H1 (cell line): ENCODE measurements around the gene SH3PXD2A. TPM values are rescaled to one million over a fixed set of nuclear protein-coding genes. Genes with fewer than 3 reads are reported as not detected.

Source experiments
- CTCF ChIA-PET: fragments of 300-600 bp; sonication (Branson Sonifier 250); formaldehyde crosslinking; loops from one replicate; lab custom pipeline; 2021; ENCODE audit not compliant: partially characterized antibody; lab: Charles Lee
- POLR2A ChIA-PET: fragments of 300-600 bp; sonication (Branson Sonifier 250); formaldehyde crosslinking; loops from one replicate; lab custom pipeline; 2021; ENCODE audit warnings: inconsistent platforms; ENCODE audit not compliant: partially characterized antibody; lab: Charles Lee
- DNase-seq, 2 experiments: peaks; one replicate each; pipeline versions ENCODE4 v3.0.0 to v3.0.0-alpha.2; 2010 to 2022; ENCODE audit warnings: low spot score in 2 of 2, low read depth in 1 of 2, mixed read lengths in 1 of 2
- FAIRE-seq: peaks from 2 replicates; lab custom pipeline; 2011; peaks lifted over from hg19 to GRCh38; lab: Jason Lieb, UNC
- H2AFZ ChIP-seq: 2 replicates; pipeline ENCODE4 v1.8.1; 2012; ENCODE audit warnings: low read length, inconsistent platforms
- H2AK5ac ChIP-seq: 2 replicates; pipeline ENCODE4 v1.6.1; 2013; ENCODE audit warnings: low read depth, low read length
- H2BK120ac ChIP-seq: replicated peaks from 2 replicates; pipeline ENCODE3; 2013; ENCODE audit warnings: low read depth, low read length, inconsistent platforms
- H2BK12ac ChIP-seq: 2 replicates; pipeline ENCODE4 v1.6.1; 2013; ENCODE audit warnings: low read depth, low read length
- H2BK15ac ChIP-seq: 2 replicates; pipeline ENCODE4 v1.6.1; 2013; ENCODE audit warnings: low read length
- H2BK20ac ChIP-seq: 2 replicates; pipeline ENCODE4 v1.6.1; 2013; ENCODE audit warnings: low read length
- H2BK5ac ChIP-seq: 2 replicates; pipeline ENCODE4 v1.6.1; 2013; ENCODE audit warnings: low read depth, low read length
- H3K14ac ChIP-seq: 2 replicates; pipeline ENCODE4 v1.6.1; 2013; ENCODE audit warnings: inconsistent platforms; ENCODE audit not compliant: insufficient read length
- H3K18ac ChIP-seq: 2 replicates; pipeline ENCODE4 v1.6.1; 2013; ENCODE audit warnings: low read length; ENCODE audit errors: extremely low read depth
- H3K23ac ChIP-seq: 2 replicates; pipeline ENCODE4 v1.6.1; 2013; ENCODE audit warnings: inconsistent platforms; ENCODE audit not compliant: insufficient read length
- H3K23me2 ChIP-seq: 2 replicates; pipeline ENCODE4 v1.6.1; 2013; ENCODE audit warnings: low read depth, low read length
- H3K27ac ChIP-seq: 2 replicates; pipeline ENCODE4 v1.6.1; 2011; ENCODE audit warnings: low read depth, low read length, inconsistent platforms
- H3K27me3 ChIP-seq, 4 experiments: replicated peaks in 1 of 4; 1 replicate in 1 of 4; 2 replicates in 3 of 4; pipeline versions ENCODE4 v1.6.1 to v1.8.1; 2011 to 2013; ENCODE audit warnings: low read length in 3 of 4, mild to moderate bottlenecking in 3 of 4, inconsistent platforms in 2 of 4, mixed read lengths in 2 of 4, moderate library complexity in 1 of 4; ENCODE audit not compliant: control insufficient read depth in 3 of 4, insufficient read depth in 3 of 4; ENCODE audit errors: extremely low read depth in 1 of 4
- H3K36me3 ChIP-seq, 4 experiments: 2 replicates each; pipeline versions ENCODE4 v1.6.1 to v1.8.1; 2011 to 2013; ENCODE audit warnings: mild to moderate bottlenecking in 4 of 4, low read length in 3 of 4, moderate library complexity in 2 of 4, control low read depth in 1 of 4, inconsistent platforms in 1 of 4; ENCODE audit not compliant: insufficient read depth in 4 of 4, control insufficient read depth in 2 of 4
- H3K4ac ChIP-seq: replicated peaks from 2 replicates; pipeline ENCODE3; 2013; ENCODE audit warnings: low read length, low read depth, mixed read lengths, inconsistent platforms; ENCODE audit not compliant: insufficient read length
- H3K4me1 ChIP-seq, 4 experiments: replicated peaks in 1 of 4; 1 replicate in 1 of 4; 2 replicates in 3 of 4; pipeline versions ENCODE4 v1.6.1 to v1.8.1; 2011 to 2013; ENCODE audit warnings: low read length in 3 of 4, inconsistent platforms in 2 of 4, mixed read lengths in 1 of 4; ENCODE audit not compliant: insufficient read depth in 4 of 4, control insufficient read depth in 3 of 4
- H3K4me2 ChIP-seq, 2 experiments: 2 replicates each; pipeline versions ENCODE4 v1.6.1 to v1.8.1; 2011 to 2013; ENCODE audit warnings: low read depth in 2 of 2, low read length in 2 of 2, control low read depth in 1 of 2, inconsistent platforms in 1 of 2, mild to moderate bottlenecking in 1 of 2; ENCODE audit not compliant: insufficient read depth in 1 of 2
- H3K4me3 ChIP-seq, 4 experiments: fragments of 200-600, 300-600 bp in 1 of 4; sonication (generic), shearing (Covaris generic), sonication (Bioruptor Twin) in 1 of 4; 2 replicates each; pipeline versions ENCODE4 v1.5.1 to v1.8.1; 2011 to 2016; ENCODE audit warnings: low read length in 4 of 4, low read depth in 3 of 4, control low read depth in 2 of 4, inconsistent platforms in 2 of 4, mild to moderate bottlenecking in 2 of 4, mixed read lengths in 1 of 4, moderate library complexity in 1 of 4; ENCODE audit not compliant: insufficient read depth in 2 of 4; ENCODE audit errors: extremely low read depth in 1 of 4
- H3K56ac ChIP-seq: replicated peaks from 2 replicates; pipeline ENCODE3; 2013; ENCODE audit warnings: low read depth, mild to moderate bottlenecking, mixed read lengths, low read length, inconsistent platforms; ENCODE audit not compliant: insufficient read length
- H3K79me1 ChIP-seq: 2 replicates; pipeline ENCODE4 v1.6.1; 2013; ENCODE audit warnings: low read depth, low read length, control low read depth
- H3K79me2 ChIP-seq, 2 experiments: 2 replicates each; pipeline versions ENCODE4 v1.6.1 to v1.8.1; 2012 to 2013; ENCODE audit warnings: low read length in 2 of 2, mild to moderate bottlenecking in 2 of 2, inconsistent platforms in 1 of 2; ENCODE audit not compliant: insufficient read depth in 2 of 2, control insufficient read depth in 1 of 2
- H3K9ac ChIP-seq, 4 experiments: replicated peaks in 1 of 4; 1 replicate in 1 of 4; 2 replicates in 3 of 4; pipeline versions ENCODE4 v1.6.1 to v1.8.1; 2011 to 2013; ENCODE audit warnings: low read depth in 3 of 4, low read length in 3 of 4, control low read depth in 2 of 4, mild to moderate bottlenecking in 2 of 4, moderate library complexity in 2 of 4, inconsistent platforms in 1 of 4; ENCODE audit errors: extremely low read depth in 1 of 4
- H3K9me3 ChIP-seq, 2 experiments: 2 replicates each; pipeline versions ENCODE4 v1.6.1 to v1.8.1; 2012 to 2013; ENCODE audit warnings: mild to moderate bottlenecking in 2 of 2, moderate library complexity in 2 of 2, control low read depth in 1 of 2, inconsistent platforms in 1 of 2, low read depth in 1 of 2, low read length in 1 of 2, mixed read lengths in 1 of 2; ENCODE audit not compliant: insufficient read depth in 2 of 2
- H4K20me1 ChIP-seq, 2 experiments: replicated peaks in 1 of 2; 2 replicates each; pipeline versions ENCODE3 to v1.8.1; 2011 to 2013; ENCODE audit warnings: inconsistent platforms in 2 of 2, low read length in 2 of 2, mild to moderate bottlenecking in 1 of 2; ENCODE audit not compliant: insufficient read depth in 2 of 2, control insufficient read depth in 1 of 2
- H4K5ac ChIP-seq: 2 replicates; pipeline ENCODE4 v1.6.1; 2013; ENCODE audit warnings: low read length, low read depth, mixed read lengths, inconsistent platforms; ENCODE audit not compliant: insufficient read length
- H4K8ac ChIP-seq: 2 replicates; pipeline ENCODE4 v1.8.0; 2013; ENCODE audit warnings: mild to moderate bottlenecking, moderate library complexity, low read length, inconsistent platforms; ENCODE audit not compliant: insufficient read depth; ENCODE audit errors: extremely low read depth
- H4K91ac ChIP-seq: replicated peaks from 2 replicates; pipeline ENCODE3; 2013; ENCODE audit warnings: low read length, mixed read lengths, inconsistent platforms; ENCODE audit not compliant: insufficient read length
- ASH2L ChIP-seq: fragments of 200-600, 300-600 bp; sonication (generic); IDR thresholded peaks from one replicate; pipeline ENCODE4 v1.7.1; 2017; ENCODE audit warnings: low read length
- CEBPB ChIP-seq: IDR thresholded peaks from 2 replicates; pipeline ENCODE4 v1.6.1; 2012; ENCODE audit warnings: low read depth, low read length
- EGR1 ChIP-seq: IDR thresholded peaks from 2 replicates; pipeline ENCODE4 v1.6.1; 2011; ENCODE audit warnings: low read depth, low read length, borderline replicate concordance
- FOSL1 ChIP-seq: IDR thresholded peaks from 2 replicates; pipeline ENCODE4 v1.6.1; 2011; ENCODE audit warnings: mild to moderate bottlenecking, low read depth, low read length, moderate library complexity; ENCODE audit not compliant: insufficient read depth
- GABPA ChIP-seq: IDR thresholded peaks from 2 replicates; pipeline ENCODE4 v1.6.1; 2011; ENCODE audit warnings: mild to moderate bottlenecking, low read length, moderate library complexity, borderline replicate concordance; ENCODE audit not compliant: insufficient read depth
- HDAC2 ChIP-seq, 2 experiments: fragments of 300-600 bp in 1 of 2; sonication (generic) in 1 of 2; IDR thresholded peaks; 2 replicates each; pipeline ENCODE4 v1.6.1; 2011 to 2012; ENCODE audit warnings: low read depth in 2 of 2, low read length in 2 of 2, mild to moderate bottlenecking in 2 of 2, moderate library complexity in 2 of 2, borderline replicate concordance in 1 of 2, inconsistent platforms in 1 of 2
- MAX ChIP-seq: IDR thresholded peaks from 2 replicates; pipeline ENCODE4 v1.6.1; 2012; ENCODE audit warnings: inconsistent platforms
- NRF1 ChIP-seq: IDR thresholded peaks from 2 replicates; pipeline ENCODE4 v1.6.1; 2011; ENCODE audit warnings: mild to moderate bottlenecking, low read depth, low read length, improper control_type of control experiment
- RBBP5 ChIP-seq: IDR thresholded peaks from 2 replicates; pipeline ENCODE4 v1.7.1; 2012; ENCODE audit warnings: low read depth, mild to moderate bottlenecking, inconsistent platforms, low read length, moderate library complexity, borderline replicate concordance
- RFX5 ChIP-seq: IDR thresholded peaks from 2 replicates; pipeline ENCODE4 v1.6.1; 2011; ENCODE audit warnings: low read depth, low read length, improper control_type of control experiment, borderline replicate concordance
- SRF ChIP-seq: IDR thresholded peaks from 2 replicates; pipeline ENCODE4 v1.6.1; 2011; ENCODE audit warnings: mild to moderate bottlenecking, low read depth, low read length, moderate library complexity
- TAF1 ChIP-seq: IDR thresholded peaks from 2 replicates; pipeline ENCODE4 v1.6.1; 2011; ENCODE audit warnings: mild to moderate bottlenecking, low read depth, low read length
- TAF7 ChIP-seq: optimal IDR thresholded peaks from 2 replicates; pipeline ENCODE3; 2011; ENCODE audit warnings: low read depth, mild to moderate bottlenecking, inconsistent platforms, low read length, moderate library complexity, borderline replicate concordance
- ZNF274 ChIP-seq: IDR thresholded peaks from 2 replicates; pipeline ENCODE4 v1.7.0; 2012; ENCODE audit warnings: low read length, borderline replicate concordance; ENCODE audit errors: extremely low read depth
- WGBS, 2 experiments: shearing (Covaris generic) in 1 of 2; methylation state at CpG; one replicate each; pipeline versions ENCODE4 v1.1.6 to v1.1.7; 2013 to 2015; ENCODE audit warnings: low lambda C conversion rate in 2 of 2, mixed read lengths in 2 of 2, inconsistent platforms in 1 of 2, low coverage in 1 of 2, missing lambda C conversion rate in 1 of 2; ENCODE audit not compliant: insufficient replicate concordance in 2 of 2, insufficient coverage in 1 of 2, insufficient read length in 1 of 2; ENCODE audit errors: extremely low coverage in 1 of 2, missing lambda C conversion rate in 1 of 2; 5-methylcytosine and 5-hydroxymethylcytosine counted together
- polyA plus RNA-seq, 7 experiments: library from polyadenylated mRNA; depleted of rRNA in 3 of 7; stranded (reverse) in 5 of 7; unstranded in 2 of 7; fragments of >200 nt in 5 of 7; fragments of 200-250 nt in 2 of 7; gene quantifications; 1 replicate in 5 of 7; 2 replicates in 1 of 7; 4 replicates in 1 of 7; pipeline versions ENCODE4 v1.2.1 to v1.2.3, GENCODE V29; 2011 to 2013; ENCODE audit warnings: missing spikeins in 2 of 7, mixed read lengths in 2 of 7
- total RNA-seq: library from RNA; stranded (reverse); fragmentation: NEBNext Ultra II Directional; extraction: Animal tissue kit (Norgen Biotek cat#: 25700); gene quantifications from 2 replicates; pipeline ENCODE4 v1.2.1, GENCODE V29; 2021

SH3PXD2A gene
- total and polyA plus RNA-seq, 2 of the 8 experiments (the other 6 are each of a cell fraction or from before 2014, with no cell fraction given): 5.4 to 16.3 TPM

DNA sequence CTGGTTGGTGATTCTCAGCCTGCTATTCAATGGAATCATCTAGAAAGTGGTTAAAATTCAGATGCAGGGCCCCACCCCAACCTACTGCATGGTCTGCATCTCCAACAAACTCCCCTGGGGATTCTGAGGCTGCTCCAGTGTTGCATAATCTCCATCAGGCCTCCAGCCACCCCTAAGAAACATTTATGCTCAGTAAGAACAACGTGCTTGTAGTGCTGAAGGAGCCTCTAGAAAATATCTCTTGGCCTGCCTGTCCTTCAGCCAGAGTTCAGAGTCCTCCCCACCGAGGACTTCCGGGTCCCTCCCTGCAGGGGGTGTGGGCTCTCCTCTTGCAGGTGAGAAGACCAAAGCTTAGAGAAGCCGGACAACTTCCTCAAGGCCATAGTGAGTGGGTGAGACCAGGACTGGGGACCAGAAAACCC lies 159.8 kb downstream of the SH3PXD2A start:
- H4K91ac ChIP-seq: no peak overlapping the region
- WGBS, 2 experiments: 89% methylated on average over 4 of the region's 4 CpGs; no CpG with 5 or more reads in 1 of the 2 experiments
- H2BK5ac ChIP-seq: no peak overlapping the region
- no peak overlapping the region for H4K5ac ChIP-seq
- H3K14ac ChIP-seq: no peak overlapping the region
- H3K79me1 ChIP-seq: no peaks in the 10 kb centered on the region
- no peak for FAIRE-seq
- no peak overlapping the region for H2AFZ ChIP-seq
- peaks cover 7 to 37% (median 32%) of the 10 kb centered on the region in 4 experiments for H3K27me3 ChIP-seq
- peaks cover 3 to 21% (median 14%) of the 10 kb centered on the region in 4 experiments for H3K4me1 ChIP-seq
- no peaks in the 10 kb centered on the region for H3K9me3 ChIP-seq
- H2BK20ac ChIP-seq: no peak overlapping the region
- no peak overlapping the region for H3K56ac ChIP-seq
- H3K4ac ChIP-seq: no peak overlapping the region
- peaks cover 0 to 2% of the 10 kb centered on the region in 2 experiments for H4K20me1 ChIP-seq
- ChIA-PET CTCF (interaction anchor here (0.9 to 7.3 kb wide), 8 partner anchors 10 to 97 kb away, joined by 3 to 110 read pairs (median 4); no protein-coding TSS in a partner anchor), POLR2A (no interaction called here)
- no peak overlapping the region for H3K18ac ChIP-seq
- H3K27ac ChIP-seq: no peak overlapping the region
- no peak overlapping the region for H4K8ac ChIP-seq
- H2BK120ac ChIP-seq: no peak overlapping the region
- peak overlapping the region; percentile 68; the same call in 1 of the 2 replicates for H2BK12ac ChIP-seq
- H3K23me2 ChIP-seq: peaks cover 17% of the 10 kb centered on the region; the same call in 1 of the 2 replicates
- 0 out of 2 replicates have a peak overlapping the region, but pooled peaks have one; percentile 61 for H2BK15ac ChIP-seq
- no peak overlapping the region; the same call in 1 of the 2 replicates for H2AK5ac ChIP-seq
- no peak overlapping the region for H3K23ac ChIP-seq
- no peak overlapping the region for H3K9ac ChIP-seq
- H3K4me3 ChIP-seq: no peak overlapping the region
- no peak for DNase-seq
- H3K36me3 ChIP-seq: no peaks in the 10 kb centered on the region
- no peak overlapping the region for H3K4me2 ChIP-seq
- H3K79me2 ChIP-seq: no peaks in the 10 kb centered on the region
- TF ChIP-seq ZNF274 (no peak), GABPA (no peak), RFX5 (no peak), TAF7 (no peak), EGR1 (no peak), CEBPB (no peak; the same call in 1 of the 2 replicates), NRF1 (no peak), ASH2L (no peak), MAX (no peak), RBBP5 (no peak), FOSL1 (no peak), TAF1 (no peak), HDAC2 (IDR thresholded peaks at IDR 0.05; ENCODE audit: borderline replicate concordance in 1 of 2, low read depth in 2 of 2, low read length in 2 of 2) (no peak), SRF (no peak)
